Adrenal gland (tissue), 12 donors: Measurements from ENCODE around the gene GPR146. TPM values are rescaled to one million over a fixed set of nuclear protein-coding genes. Genes with fewer than 3 reads are reported as not detected.
A peak's percentile ranks its signal among the peaks of the same experiment; 100 is the strongest.

ENCODE experiments used
- DNase-seq, 7 donors: peaks; one replicate each; pipeline ENCODE4 v3.0.0-alpha.2; 2019 to 2020
- H3K27ac ChIP-seq, 5 donors: fragments of 200-600 bp; sonication (generic) in 4 of 5; 1 replicate in 3 of 5; 2 replicates in 2 of 5; pipeline versions ENCODE4 v1.5.1 to v1.8.0; 2016 to 2020; ENCODE audit warnings: mild to moderate bottlenecking in 1 of 5
- H3K27me3 ChIP-seq: fragments of 200-600 bp; 2 replicates; pipeline ENCODE4 v1.8.0; 2021
- H3K36me3 ChIP-seq, 2 donors: fragments of 200-600 bp; replicated peaks in 1 of 2; 1 replicate in 1 of 2; 2 replicates in 1 of 2; pipeline versions ENCODE4 v1.5.1 to v1.8.0; 2018 to 2022
- H3K4me1 ChIP-seq, 2 donors: fragments of 200-600 bp; replicated peaks in 1 of 2; 1 replicate in 1 of 2; 2 replicates in 1 of 2; pipeline versions ENCODE4 v1.5.1 to v1.8.0; 2018 to 2021
- H3K4me3 ChIP-seq, 4 donors: fragments of 200-600 bp; sonication (generic) in 3 of 4; one replicate each; pipeline ENCODE4 v1.5.1; 2016 to 2018
- H3K9me3 ChIP-seq, 3 donors: fragments of 200-600 bp; sonication (generic) in 1 of 3; replicated peaks in 1 of 3; 1 replicate in 2 of 3; 2 replicates in 1 of 3; pipeline versions ENCODE4 v1.5.1 to v1.8.0; 2016 to 2021
- POLR2A ChIP-seq, 2 donors: fragments of 450-650 bp; IDR thresholded peaks; one replicate each; pipeline ENCODE4 v1.6.1; 2017; ENCODE audit warnings: antibody characterized with exemption in 2 of 2, mild to moderate bottlenecking in 2 of 2, moderate library complexity in 1 of 2
- WGBS, 4 donors: extraction: QIAGEN DNeasy Blood & Tissue Kit in 2 of 4; methylation state at CpG; one replicate each; pipeline versions ENCODE4 v1.1.5 to v1.1.7; 2013 to 2017; 5-methylcytosine and 5-hydroxymethylcytosine counted together
- intact Hi-C, 2 donors: fragments of 100-400 bp; cut with DNase I; formaldehyde crosslinking; loops; one replicate each; pipeline versions ENCODE4 v1.14.1 to v1.15.0; 2022 to 2023
- polyA plus RNA-seq, 3 donors: library from polyadenylated mRNA; stranded (reverse); fragments of 200-250 nt in 2 of 3; fragments of 350-450 nt in 1 of 3; fragmentation: Illumina TruSeq in 1 of 3; extraction: RNeasy Lipid Tissue Mini Kit (QIAGEN cat#74804) in 1 of 3; gene quantifications; one replicate each; pipeline ENCODE4 v1.2.3, GENCODE V29; 2013 to 2014
- total RNA-seq, 9 donors: library from RNA; depleted of rRNA in 4 of 9; stranded (reverse); fragments of >200 nt in 4 of 9; fragments of 120-200 nt in 1 of 9; fragmentation: NEBNext Ultra II Directional in 1 of 9; extraction: Animal tissue kit (Norgen Biotek cat#: 25700) in 1 of 9; gene quantifications; one replicate each; pipeline versions ENCODE4 v1.1.0 to v1.2.4, GENCODE V29; 2013 to 2023
- TF ChIP-seq, protein P1 (sequence below), 6 experiments: fragments of 450-650 bp in 4 of 6; fragments of 200-600 bp in 2 of 6; sonication (generic) in 1 of 6; IDR thresholded peaks; 1 replicate in 5 of 6; 2 replicates in 1 of 6; pipeline versions ENCODE4 v1.5.1 to v1.8.0; 2016 to 2021; ENCODE audit warnings: antibody characterized with exemption in 6 of 6, mild to moderate bottlenecking in 2 of 6, moderate library complexity in 1 of 6
- donor health status: healthy with polysubstance abuse.
- donor health status: Bipolar disorder and iron deficiency.
- donor health status: DM: yes; HTN: yes; CAD: no.
- donor health status: DM: no; HTN: no; CAD: no.
- donor health status: DM: no; HTN: no; CAD: no.
- donor health status: DM: yes; HTN: yes; CAD: no.

The GPR146 gene
- total and polyA plus RNA-seq, 12 donors: 0.90 to 17.3 (median 8.7) TPM

DNA sequence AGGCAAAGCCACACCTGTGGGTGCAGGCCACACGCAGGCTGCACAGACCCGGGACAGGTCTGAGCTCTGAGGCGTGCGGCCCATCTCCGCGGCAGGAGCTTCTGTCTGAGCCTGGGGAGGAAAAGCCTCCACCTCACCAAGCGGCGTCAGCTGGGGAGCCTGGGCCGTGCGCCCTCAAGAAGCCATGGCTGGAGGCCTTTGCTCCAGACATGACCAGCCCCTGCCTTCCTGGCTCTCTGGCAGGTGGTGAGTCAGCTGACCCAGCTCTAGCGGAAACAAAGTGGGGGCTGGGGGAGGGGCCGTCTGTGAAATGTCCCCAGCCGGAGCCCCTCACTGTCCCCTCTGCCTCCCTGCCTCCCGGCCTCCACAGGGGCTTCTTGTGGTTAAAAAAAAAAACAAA, 56.0 kb downstream of the GPR146 start:
- no peak overlapping the region for H3K27ac ChIP-seq
- no peaks in the 10 kb centered on the region for H3K4me1 ChIP-seq
- H3K27me3 ChIP-seq: no peaks in the 10 kb centered on the region
- H3K4me3 ChIP-seq: no peak overlapping the region
- no peaks in the 10 kb centered on the region for H3K36me3 ChIP-seq
- no peak for DNase-seq
- TF ChIP-seq POLR2A (IDR thresholded peaks at IDR 0.05): no peak
- TF ChIP-seq, protein P1, sequence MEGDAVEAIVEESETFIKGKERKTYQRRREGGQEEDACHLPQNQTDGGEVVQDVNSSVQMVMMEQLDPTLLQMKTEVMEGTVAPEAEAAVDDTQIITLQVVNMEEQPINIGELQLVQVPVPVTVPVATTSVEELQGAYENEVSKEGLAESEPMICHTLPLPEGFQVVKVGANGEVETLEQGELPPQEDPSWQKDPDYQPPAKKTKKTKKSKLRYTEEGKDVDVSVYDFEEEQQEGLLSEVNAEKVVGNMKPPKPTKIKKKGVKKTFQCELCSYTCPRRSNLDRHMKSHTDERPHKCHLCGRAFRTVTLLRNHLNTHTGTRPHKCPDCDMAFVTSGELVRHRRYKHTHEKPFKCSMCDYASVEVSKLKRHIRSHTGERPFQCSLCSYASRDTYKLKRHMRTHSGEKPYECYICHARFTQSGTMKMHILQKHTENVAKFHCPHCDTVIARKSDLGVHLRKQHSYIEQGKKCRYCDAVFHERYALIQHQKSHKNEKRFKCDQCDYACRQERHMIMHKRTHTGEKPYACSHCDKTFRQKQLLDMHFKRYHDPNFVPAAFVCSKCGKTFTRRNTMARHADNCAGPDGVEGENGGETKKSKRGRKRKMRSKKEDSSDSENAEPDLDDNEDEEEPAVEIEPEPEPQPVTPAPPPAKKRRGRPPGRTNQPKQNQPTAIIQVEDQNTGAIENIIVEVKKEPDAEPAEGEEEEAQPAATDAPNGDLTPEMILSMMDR (IDR thresholded peaks at IDR 0.05): no peak
- intact Hi-C loops: no loop called here
- H3K9me3 ChIP-seq: no peaks in the 10 kb centered on the region
- WGBS, 4 donors: 48 to 81% (median 78%) methylated on average over 3 to 14 of the region's 14 CpGs; no CpG with 5 or more reads in 1 of the 4 donors

DNA sequence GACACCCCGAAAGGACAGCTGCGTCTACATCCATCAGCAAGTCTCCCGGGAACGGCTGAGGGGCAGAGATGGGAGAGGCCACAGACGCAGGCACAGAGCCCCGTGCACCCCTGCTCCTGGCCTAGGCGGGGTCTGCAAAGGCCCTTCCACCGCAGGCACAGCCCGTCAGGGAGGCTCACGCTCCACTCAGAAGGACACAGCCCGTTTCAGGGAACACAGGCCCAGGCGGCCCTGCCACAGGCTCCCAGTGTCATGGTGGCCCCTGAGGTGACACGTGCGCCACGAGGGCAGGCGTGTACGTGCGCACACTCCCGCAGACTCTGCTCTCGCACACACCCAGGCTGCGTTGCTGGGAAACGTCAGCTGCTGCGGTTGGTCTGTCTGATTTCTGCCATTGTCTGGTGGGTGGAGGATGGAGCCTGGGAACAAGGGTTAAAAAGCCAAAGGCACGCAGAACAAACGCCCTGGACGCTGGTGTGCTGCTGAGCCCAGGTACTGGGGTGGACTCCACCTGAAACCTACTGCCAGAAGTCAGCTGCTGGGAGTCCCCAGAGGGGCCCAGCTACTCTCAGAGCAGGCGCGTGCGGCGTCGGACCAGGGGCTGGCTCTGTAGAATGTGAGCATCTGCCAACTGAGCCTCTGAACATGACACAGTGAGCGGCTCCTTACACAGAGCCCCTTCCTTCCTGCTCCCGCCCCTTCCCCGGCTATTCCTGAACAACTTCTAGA, 56.7 kb downstream of the GPR146 start:
- Histone ChIP-seq H3K27me3 (no peaks in the 10 kb centered on the region), H3K9me3 (no peaks in the 10 kb centered on the region), H3K4me3 (no peak overlapping the region), H3K27ac (no peak overlapping the region), H3K36me3 (no peaks in the 10 kb centered on the region), H3K4me1 (no peaks in the 10 kb centered on the region)
- 83 to 88% (median 87%) methylated on average over 17 to 34 of the region's 34 CpGs for WGBS, 4 donors
- intact Hi-C loops: no loop called here
- no peak for DNase-seq
- no peak for TF ChIP-seq POLR2A (IDR thresholded peaks at IDR 0.05)
- TF ChIP-seq, protein P1 (IDR thresholded peaks at IDR 0.05): no peak

DNA sequence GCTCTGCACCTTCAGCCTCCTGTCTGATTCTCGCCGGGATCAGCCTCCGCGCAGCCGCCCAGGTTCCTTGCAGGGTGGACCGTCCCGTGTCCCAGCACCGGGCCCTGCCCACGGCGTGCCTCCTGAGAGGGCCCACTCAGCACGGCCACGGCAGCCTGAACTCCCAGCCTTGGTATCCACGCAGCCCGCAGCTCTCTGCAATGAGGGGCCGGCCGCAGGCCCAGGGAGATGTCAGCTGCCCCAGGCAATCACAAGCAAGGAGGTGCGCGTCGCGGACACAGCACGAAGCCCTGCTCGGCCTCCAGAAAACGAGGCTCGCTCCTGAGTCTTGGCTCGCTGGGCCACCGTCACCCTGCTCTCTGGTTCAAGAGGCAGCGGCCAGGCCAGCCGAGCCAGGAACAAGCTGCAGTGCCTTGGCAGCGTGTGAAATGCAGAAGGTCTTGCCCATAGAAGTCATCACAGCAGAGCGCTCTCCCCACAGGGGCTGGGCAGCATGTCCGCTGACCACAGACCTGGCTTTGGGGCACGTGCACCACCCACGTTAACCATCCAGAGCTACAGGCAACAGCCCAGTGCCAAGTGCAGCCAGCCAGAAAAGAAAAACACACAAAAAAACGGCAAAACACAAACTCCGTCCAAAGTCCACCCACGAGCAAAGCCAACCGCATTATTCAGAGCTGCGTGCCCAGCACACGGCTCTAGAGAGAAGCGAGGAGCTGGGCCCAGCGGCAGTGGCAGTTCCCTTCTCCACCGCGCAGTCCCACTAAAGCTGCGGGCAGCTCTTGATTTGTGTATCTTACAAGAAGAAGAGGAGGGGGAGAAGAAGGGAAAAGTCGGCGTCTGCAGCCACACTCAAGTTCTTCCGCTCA, 57.5 kb downstream of the GPR146 start:
- Histone ChIP-seq H3K9me3 (no peaks in the 10 kb centered on the region), H3K27me3 (no peaks in the 10 kb centered on the region), H3K36me3 (no peaks in the 10 kb centered on the region), H3K4me3 (no peak overlapping the region), H3K4me1 (no peaks in the 10 kb centered on the region), H3K27ac (no peak overlapping the region)
- no peak for TF ChIP-seq POLR2A (IDR thresholded peaks at IDR 0.05)
- TF ChIP-seq, protein P1 (IDR thresholded peaks at IDR 0.05): no peak
- WGBS, 4 donors: 88 to 94% (median 91%) methylated on average over 24 to 47 of the region's 47 CpGs
- DNase-seq: peak in 1 of 7 donors; percentile 10
- intact Hi-C loops: no loop called here

DNA sequence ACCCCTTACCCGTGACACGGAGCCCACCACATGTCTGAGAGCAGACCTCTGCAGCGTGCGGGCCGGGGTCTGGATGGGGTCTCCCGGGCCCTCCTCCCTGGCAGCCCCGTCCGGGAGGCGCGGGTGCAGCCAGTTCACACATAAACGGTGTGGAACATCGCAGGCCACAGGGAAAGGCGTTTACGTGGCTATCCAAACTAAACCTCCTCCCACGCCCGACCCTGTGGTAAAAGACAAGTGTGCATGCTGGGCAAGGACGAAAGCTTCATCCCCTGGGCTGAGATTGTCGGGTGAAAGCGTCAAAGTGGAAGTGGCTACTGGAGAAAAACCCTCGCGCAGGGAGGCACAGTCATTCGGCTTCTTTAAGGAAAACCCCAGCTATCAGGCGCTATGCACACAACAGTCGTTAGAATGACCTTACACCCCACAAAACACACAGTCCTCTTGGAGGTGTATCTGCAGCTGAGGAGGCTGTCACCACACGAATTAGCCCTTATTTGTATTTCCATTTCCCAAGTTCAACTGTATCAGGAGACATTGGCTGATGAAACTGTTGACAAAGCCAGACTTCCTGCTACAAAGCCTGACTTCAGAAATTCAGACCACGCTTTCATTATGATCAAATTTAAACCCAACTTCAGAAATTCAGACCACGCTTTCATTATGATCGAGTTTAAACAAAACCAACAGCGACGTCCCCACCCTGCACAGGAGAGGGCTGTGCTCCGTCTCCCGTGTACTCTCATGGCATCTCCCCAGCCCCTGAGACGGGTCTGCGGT, 58.9 kb downstream of the GPR146 start:
- Histone ChIP-seq H3K4me3 (no peak overlapping the region), H3K4me1 (no peaks in the 10 kb centered on the region), H3K27ac (no peak overlapping the region), H3K27me3 (no peaks in the 10 kb centered on the region), H3K36me3 (no peaks in the 10 kb centered on the region), H3K9me3 (no peaks in the 10 kb centered on the region)
- 83 to 89% (median 85%) methylated on average over 33 to 34 of the region's 34 CpGs for WGBS, 4 donors
- DNase-seq: no peak
- intact Hi-C loops: no loop called here
- TF ChIP-seq, protein P1 (IDR thresholded peaks at IDR 0.05): no peak
- TF ChIP-seq POLR2A (IDR thresholded peaks at IDR 0.05): no peak
